Activated naive CD8-positive, alpha-beta T cell treated with anti-CD3 and anti-CD28 coated beads for 36 hours (primary cell): Measurements from ENCODE around the gene DHX30. TPM values are rescaled to one million over a fixed set of nuclear protein-coding genes. Genes with fewer than 3 reads are reported as not detected.

Source experiments
- DNase-seq: peaks from one replicate; pipeline ENCODE4 v3.0.0; 2021
- H3K27ac Mint-ChIP-seq: one replicate; pipeline ENCODE4 v1.8.0; 2022; ENCODE audit warnings: mild to moderate bottlenecking, moderate library complexity, mixed read lengths
- H3K27me3 Mint-ChIP-seq: one replicate; pipeline ENCODE4 v1.8.0; 2022; ENCODE audit warnings: mild to moderate bottlenecking, mixed read lengths
- H3K36me3 Mint-ChIP-seq: one replicate; pipeline ENCODE4 v1.8.0; 2021; ENCODE audit warnings: mild to moderate bottlenecking, mixed read lengths
- H3K4me1 Mint-ChIP-seq: one replicate; pipeline ENCODE4 v1.8.0; 2021; ENCODE audit warnings: mixed read lengths
- H3K4me3 Mint-ChIP-seq: one replicate; pipeline ENCODE4 v1.8.0; 2022; ENCODE audit warnings: mild to moderate bottlenecking, moderate library complexity, mixed read lengths
- H3K9me3 Mint-ChIP-seq: one replicate; pipeline ENCODE4 v1.8.0; 2022; ENCODE audit warnings: mixed read lengths
- total RNA-seq, 2 experiments: library from RNA; stranded (reverse); gene quantifications; one replicate each; pipeline ENCODE4 v1.2.3, GENCODE V29; 2021

DHX30 gene
- total RNA-seq, 2 experiments from 2014 or later, result 105 to 110 TPM

- H3K36me3 Mint-ChIP-seq, result peaks cover 2% of the 10 kb centered on the region
- no peaks in the 10 kb centered on the region for H3K27me3 Mint-ChIP-seq
- H3K27ac Mint-ChIP-seq, result no peak overlapping the region
These were observed 96.7 kb downstream of the DHX30 start for GRCh38 chr3:47899495-47900108.

More at GRCh38 chr3:47899495-47900108, 96.7 kb downstream of the DHX30 start:
- no peak for DNase-seq
- Mint-ChIP-seq H3K4me3 (no peak overlapping the region), H3K4me1 (peaks cover 13% of the 10 kb centered on the region), H3K9me3 (no peaks in the 10 kb centered on the region)

Other genes starting within 250 kb of the DHX30 start
- gene CSPG5, start 224.3 kb upstream of the DHX30 start, total RNA-seq, result under 1 TPM; 0.54 to 0.56 TPM
- 100 to 1,000 TPM; 115 to 117 TPM for gene SMARCC1, start 21.2 kb upstream of the DHX30 start, total RNA-seq
- 10 to 100 TPM; 95.2 to 96.7 TPM for gene MAP4, start 213.3 kb downstream of the DHX30 start, total RNA-seq